A549 (cell line): ENCODE results near the gene FOLR3. TPM values are rescaled to one million over a fixed set of nuclear protein-coding genes. Genes with fewer than 3 reads are reported as not detected.

Experiments
- ATAC-seq, 2 experiments: fragments of 200-7000 bp in 1 of 2; fragments of >200 bp in 1 of 2; cut with Nextera tagmentation in 1 of 2; cut with Tn5 transposase in 1 of 2; 3 replicates each; pipeline versions ENCODE4 v1.8.0 to v1.9.1; 2018 to 2020; ENCODE audit warnings: mild to moderate bottlenecking in 1 of 2, moderate library complexity in 1 of 2
- CTCF ChIA-PET: fragments of 300-600 bp; sonication (Branson Sonifier 250); formaldehyde crosslinking; extraction: SDS; loops from one replicate; lab custom pipeline; 2021; ENCODE audit warnings: antibody characterized with exemption, inconsistent platforms; lab: Yijun Ruan, JAX
- POLR2A ChIA-PET: fragments of 350-600 bp; formaldehyde crosslinking; extraction: SDS; loops from one replicate; lab custom pipeline; 2021; ENCODE audit warnings: antibody characterized with exemption, inconsistent platforms; lab: Yijun Ruan, JAX
- DNase-seq, 2 experiments: peaks; one replicate each; pipeline versions ENCODE4 v3.0.0 to v3.0.0-alpha.2; 2011 to 2016; ENCODE audit warnings: low read depth in 1 of 2, low spot score in 1 of 2
- FAIRE-seq: peaks from 2 replicates; lab custom pipeline; 2011; peaks lifted over from hg19 to GRCh38; lab: Jason Lieb, UNC
- H3K27ac ChIP-seq, 2 experiments: fragments of >200 bp; sonication (Bioruptor Twin); formaldehyde crosslinking; 3 replicates each; pipeline ENCODE4 v1.5.1; 2016 to 2017
- H3K4me1 ChIP-seq: fragments of >200 bp; sonication (Bioruptor Twin); formaldehyde crosslinking; 3 replicates; pipeline ENCODE4 v1.6.1; 2016
- H3K4me2 ChIP-seq: fragments of >200 bp; sonication (Bioruptor Twin); formaldehyde crosslinking; 3 replicates; pipeline ENCODE4 v1.6.1; 2016
- H3K4me3 ChIP-seq: fragments of >200 bp; sonication (Bioruptor Twin); formaldehyde crosslinking; 3 replicates; pipeline ENCODE4 v1.5.1; 2016
- H3K9me3 ChIP-seq: fragments of >200 bp; sonication (Bioruptor Twin); formaldehyde crosslinking; 3 replicates; pipeline ENCODE4 v1.6.1; 2016
- CBX2 ChIP-seq: fragments of 200-600 bp; sonication (generic); IDR thresholded peaks from 2 replicates; pipeline ENCODE4 v1.6.1; 2016; ENCODE audit warnings: low read depth, mild to moderate bottlenecking, borderline replicate concordance
- CEBPB ChIP-seq, 2 experiments: fragments of >200 bp in 1 of 2; sonication (Bioruptor Twin) in 1 of 2; formaldehyde crosslinking in 1 of 2; IDR thresholded peaks; 2 replicates each; pipeline ENCODE4 v1.6.1; 2012 to 2016
- CHD2 ChIP-seq: fragments of 150-350 bp; IDR thresholded peaks from 2 replicates; pipeline ENCODE4 v1.6.1; 2014; ENCODE audit warnings: low read length; ENCODE audit not compliant: partially characterized antibody
- ESRRA ChIP-seq: fragments of 150-350 bp; IDR thresholded peaks from 2 replicates; pipeline ENCODE4 v1.6.1; 2014; ENCODE audit warnings: mild to moderate bottlenecking, low read length, borderline replicate concordance
- FOSL2 ChIP-seq, 2 experiments: fragments of 450-650 bp in 1 of 2; fragments of >200 bp in 1 of 2; sonication (Bioruptor Twin) in 1 of 2; formaldehyde crosslinking; IDR thresholded peaks; 2 replicates each; pipeline versions ENCODE4 v1.5.0 to v1.6.1; 2016 to 2020; ENCODE audit warnings: mild to moderate bottlenecking in 1 of 2, moderate library complexity in 1 of 2
- FOXS1 ChIP-seq: fragments of 250-450 bp; sonication (Bioruptor Pico); IDR thresholded peaks from 2 replicates; pipeline ENCODE4 v1.5.0; 2020; ENCODE audit warnings: mild to moderate bottlenecking, moderate library complexity
- HOXA7 ChIP-seq: fragments of 250-450 bp; sonication (Bioruptor Pico); IDR thresholded peaks from 2 replicates; pipeline ENCODE4 v1.5.0; 2020; ENCODE audit warnings: mild to moderate bottlenecking, moderate library complexity
- HOXB5 ChIP-seq: fragments of 250-450 bp; sonication (Bioruptor Pico); IDR thresholded peaks from 2 replicates; pipeline ENCODE4 v1.5.0; 2020; ENCODE audit warnings: mild to moderate bottlenecking, moderate library complexity
- JUNB ChIP-seq: fragments of >200 bp; sonication (Bioruptor Twin); formaldehyde crosslinking; IDR thresholded peaks from 2 replicates; pipeline ENCODE4 v1.6.1; 2016
- KDM5A ChIP-seq: fragments of 200-600 bp; sonication (generic); IDR thresholded peaks from 2 replicates; pipeline ENCODE4 v1.6.1; 2016; ENCODE audit warnings: antibody characterized with exemption, mild to moderate bottlenecking
- NR3C1 ChIP-seq: fragments of >200 bp; sonication (Bioruptor Twin); formaldehyde crosslinking; IDR thresholded peaks from 3 replicates; pipeline ENCODE4 v1.6.1; 2017
- POLR2A ChIP-seq: IDR thresholded peaks from 2 replicates; pipeline ENCODE4 v1.6.1; 2012; ENCODE audit warnings: mild to moderate bottlenecking, low read length
- POLR2AphosphoS2 ChIP-seq: conservative IDR thresholded peaks from 2 replicates; pipeline ENCODE4 v1.6.1; 2012; ENCODE audit warnings: low read length, improper control_type of control experiment, inconsistent platforms
- RARB ChIP-seq: fragments of 250-450 bp; sonication (Bioruptor Pico); IDR thresholded peaks from 2 replicates; pipeline ENCODE4 v1.8.0; 2021; ENCODE audit warnings: mild to moderate bottlenecking, moderate library complexity
- RCOR1 ChIP-seq: fragments of 150-350 bp; IDR thresholded peaks from 2 replicates; pipeline ENCODE4 v1.6.1; 2014; ENCODE audit warnings: antibody characterized with exemption, low read length, low read depth
- RFX5 ChIP-seq: fragments of 450-650 bp; IDR thresholded peaks from 2 replicates; pipeline ENCODE4 v1.7.1; 2014; ENCODE audit warnings: antibody characterized with exemption, mild to moderate bottlenecking, moderate library complexity
- SMC3 ChIP-seq: fragments of >200 bp; sonication (Bioruptor Twin); formaldehyde crosslinking; IDR thresholded peaks from 3 replicates; pipeline ENCODE4 v1.6.1; 2018; ENCODE audit warnings: inconsistent platforms
- TP53 ChIP-seq: fragments of 250-450 bp; sonication (Bioruptor Pico); IDR thresholded peaks from 2 replicates; pipeline ENCODE4 v1.5.0; 2021; ENCODE audit warnings: mild to moderate bottlenecking, moderate library complexity
- ZC3H11A ChIP-seq: fragments of 450-650 bp; IDR thresholded peaks from 2 replicates; pipeline ENCODE4 v1.6.1; 2014; ENCODE audit warnings: antibody characterized with exemption, mild to moderate bottlenecking
- ZFP36 ChIP-seq: fragments of 450-650 bp; IDR thresholded peaks from 2 replicates; pipeline ENCODE4 v1.6.1; 2014; ENCODE audit warnings: borderline replicate concordance; ENCODE audit not compliant: partially characterized antibody
- WGBS: methylation state at CpG from one replicate; pipeline ENCODE4 v1.1.6; 2017; ENCODE audit errors: missing lambda C conversion rate; 5-methylcytosine and 5-hydroxymethylcytosine counted together
- polyA plus RNA-seq, 4 experiments: library from polyadenylated mRNA; depleted of rRNA in 3 of 4; stranded (reverse); fragments of >200 nt; fragmentation: RNase III in 1 of 4; extraction: RNeasy Plus Mini Kit Qiagen cat#74134 plus additional on column Dnase treatment in 1 of 4; gene quantifications; 2 replicates in 3 of 4; 3 replicates in 1 of 4; pipeline ENCODE4 v1.2.3, GENCODE V29; 2011 to 2017
- TF ChIP-seq, protein P1 (sequence below): fragments of 200-600 bp; sonication (generic); IDR thresholded peaks from 2 replicates; pipeline ENCODE4 v1.6.1; 2016; ENCODE audit warnings: antibody characterized with exemption, mild to moderate bottlenecking, moderate library complexity
- TF ChIP-seq, protein P2 (sequence below): fragments of 450-650 bp; IDR thresholded peaks from 2 replicates; pipeline ENCODE4 v1.6.1; 2014; ENCODE audit warnings: antibody characterized with exemption
- TF ChIP-seq, protein P3 (sequence below): IDR thresholded peaks from 2 replicates; pipeline ENCODE4 v1.6.1; 2012
- TF ChIP-seq, protein P4 (sequence below): IDR thresholded peaks from 2 replicates; pipeline ENCODE4 v1.6.1; 2012; ENCODE audit warnings: low read depth, borderline replicate concordance

The FOLR3 gene
- polyA plus RNA-seq, 2 of the 4 experiments (the other 2 are of a cell fraction), result not detected

DNA sequence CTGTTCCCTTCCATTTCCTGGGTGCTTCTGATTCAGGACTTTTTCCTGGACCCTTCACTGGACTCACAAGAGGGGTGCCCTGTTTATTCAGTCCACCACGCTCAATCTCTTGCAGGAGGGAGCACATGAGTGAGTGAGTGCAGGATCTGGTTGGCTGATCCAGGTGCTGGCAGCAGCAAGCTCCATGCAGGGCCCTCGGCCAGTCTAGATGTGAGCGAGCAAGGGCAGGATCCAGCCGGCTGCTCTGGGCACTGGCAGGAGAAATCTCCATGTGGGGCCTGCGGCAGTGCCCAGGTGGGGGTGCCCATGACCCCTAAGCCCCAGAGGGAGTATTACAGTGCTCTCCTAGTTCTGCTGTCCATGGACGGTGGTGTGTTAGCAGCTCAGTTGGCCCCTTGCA lies 11.5 kb upstream of the FOLR3 start:
- no peak for ATAC-seq
- no peak for DNase-seq
- H3K4me2 ChIP-seq, result no peak overlapping the region
- POLR2A ChIA-PET, result no interaction called here
- no peak for FAIRE-seq
- 64% methylated on average over 5 of the region's 6 CpGs for WGBS
- no peak overlapping the region for H3K27ac ChIP-seq
- H3K4me1 ChIP-seq, result no peaks in the 10 kb centered on the region
- H3K9me3 ChIP-seq, result no peaks in the 10 kb centered on the region
- H3K4me3 ChIP-seq, result no peak overlapping the region
- CTCF ChIA-PET, result interaction anchor here (1.8 to 2.1 kb wide), 2 partner anchors 11 to 20 kb away, joined by 4 to 12 read pairs; partner anchors contain the start of gene ANAPC15
- TF ChIP-seq CHD2 (no peak), NR3C1 (no peak), TP53 (CRISPR knock-in tag) (no peak), SMC3 (no peak), HOXB5 (CRISPR knock-in tag) (no peak), ZC3H11A (no peak), ZFP36 (no peak), RARB (CRISPR knock-in tag) (no peak), POLR2A (no peak), KDM5A (no peak), FOSL2 (IDR thresholded peaks at IDR 0.05) (no peak), FOSL2 (CRISPR knock-in tag; IDR thresholded peaks at IDR 0.05) (no peak), CBX2 (no peak)
- TF ChIP-seq, protein P1, sequence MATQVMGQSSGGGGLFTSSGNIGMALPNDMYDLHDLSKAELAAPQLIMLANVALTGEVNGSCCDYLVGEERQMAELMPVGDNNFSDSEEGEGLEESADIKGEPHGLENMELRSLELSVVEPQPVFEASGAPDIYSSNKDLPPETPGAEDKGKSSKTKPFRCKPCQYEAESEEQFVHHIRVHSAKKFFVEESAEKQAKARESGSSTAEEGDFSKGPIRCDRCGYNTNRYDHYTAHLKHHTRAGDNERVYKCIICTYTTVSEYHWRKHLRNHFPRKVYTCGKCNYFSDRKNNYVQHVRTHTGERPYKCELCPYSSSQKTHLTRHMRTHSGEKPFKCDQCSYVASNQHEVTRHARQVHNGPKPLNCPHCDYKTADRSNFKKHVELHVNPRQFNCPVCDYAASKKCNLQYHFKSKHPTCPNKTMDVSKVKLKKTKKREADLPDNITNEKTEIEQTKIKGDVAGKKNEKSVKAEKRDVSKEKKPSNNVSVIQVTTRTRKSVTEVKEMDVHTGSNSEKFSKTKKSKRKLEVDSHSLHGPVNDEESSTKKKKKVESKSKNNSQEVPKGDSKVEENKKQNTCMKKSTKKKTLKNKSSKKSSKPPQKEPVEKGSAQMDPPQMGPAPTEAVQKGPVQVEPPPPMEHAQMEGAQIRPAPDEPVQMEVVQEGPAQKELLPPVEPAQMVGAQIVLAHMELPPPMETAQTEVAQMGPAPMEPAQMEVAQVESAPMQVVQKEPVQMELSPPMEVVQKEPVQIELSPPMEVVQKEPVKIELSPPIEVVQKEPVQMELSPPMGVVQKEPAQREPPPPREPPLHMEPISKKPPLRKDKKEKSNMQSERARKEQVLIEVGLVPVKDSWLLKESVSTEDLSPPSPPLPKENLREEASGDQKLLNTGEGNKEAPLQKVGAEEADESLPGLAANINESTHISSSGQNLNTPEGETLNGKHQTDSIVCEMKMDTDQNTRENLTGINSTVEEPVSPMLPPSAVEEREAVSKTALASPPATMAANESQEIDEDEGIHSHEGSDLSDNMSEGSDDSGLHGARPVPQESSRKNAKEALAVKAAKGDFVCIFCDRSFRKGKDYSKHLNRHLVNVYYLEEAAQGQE, result no peak

DNA sequence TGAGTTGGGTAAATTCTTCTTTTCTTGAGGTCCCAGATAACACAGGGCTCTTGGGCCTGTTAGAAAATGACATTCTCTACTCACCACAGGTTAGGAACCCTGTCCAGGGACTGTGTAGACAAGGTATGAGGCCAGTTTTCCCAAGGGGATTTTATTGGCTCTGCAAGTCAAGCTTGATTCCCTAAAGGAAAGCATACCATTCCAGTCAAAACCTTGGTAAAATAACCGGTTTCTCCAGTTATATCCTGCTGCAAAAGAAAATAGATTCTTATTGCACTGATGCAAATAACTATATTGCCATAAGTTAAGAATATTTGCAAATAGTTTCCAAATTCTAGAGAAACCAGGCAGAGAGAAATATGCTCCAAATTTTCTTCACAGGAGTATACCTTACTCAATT lies 9.6 kb upstream of the FOLR3 start:
- DNase-seq, result no peak
- Histone ChIP-seq H3K4me3 (no peak overlapping the region), H3K4me1 (no peaks in the 10 kb centered on the region), H3K27ac (no peak overlapping the region), H3K4me2 (no peak overlapping the region), H3K9me3 (no peaks in the 10 kb centered on the region)
- CTCF ChIA-PET, result interaction anchor here (0.6 to 2.1 kb wide), 8 partner anchors 13 to 345 kb away, joined by 3 to 12 read pairs (median 3); partner anchors contain the start of gene ANAPC15
- TF ChIP-seq, protein P2, sequence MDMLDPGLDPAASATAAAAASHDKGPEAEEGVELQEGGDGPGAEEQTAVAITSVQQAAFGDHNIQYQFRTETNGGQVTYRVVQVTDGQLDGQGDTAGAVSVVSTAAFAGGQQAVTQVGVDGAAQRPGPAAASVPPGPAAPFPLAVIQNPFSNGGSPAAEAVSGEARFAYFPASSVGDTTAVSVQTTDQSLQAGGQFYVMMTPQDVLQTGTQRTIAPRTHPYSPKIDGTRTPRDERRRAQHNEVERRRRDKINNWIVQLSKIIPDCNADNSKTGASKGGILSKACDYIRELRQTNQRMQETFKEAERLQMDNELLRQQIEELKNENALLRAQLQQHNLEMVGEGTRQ, result no peak
- TF ChIP-seq, protein P3, sequence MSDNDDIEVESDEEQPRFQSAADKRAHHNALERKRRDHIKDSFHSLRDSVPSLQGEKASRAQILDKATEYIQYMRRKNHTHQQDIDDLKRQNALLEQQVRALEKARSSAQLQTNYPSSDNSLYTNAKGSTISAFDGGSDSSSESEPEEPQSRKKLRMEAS, result no peak
- TF ChIP-seq CHD2, result no peak
- no peak for TF ChIP-seq POLR2AphosphoS2
- TF ChIP-seq JUNB, result no peak
- no peak for TF ChIP-seq CEBPB (IDR thresholded peaks at IDR 0.05)
- TF ChIP-seq RCOR1, result no peak
- no peak for TF ChIP-seq FOSL2 (IDR thresholded peaks at IDR 0.05)
- TF ChIP-seq FOSL2 (CRISPR knock-in tag; IDR thresholded peaks at IDR 0.05), result no peak
- no peak for TF ChIP-seq RFX5
- no peak for TF ChIP-seq CBX2
- TF ChIP-seq FOXS1 (CRISPR knock-in tag), result no peak
- TF ChIP-seq, protein P4, sequence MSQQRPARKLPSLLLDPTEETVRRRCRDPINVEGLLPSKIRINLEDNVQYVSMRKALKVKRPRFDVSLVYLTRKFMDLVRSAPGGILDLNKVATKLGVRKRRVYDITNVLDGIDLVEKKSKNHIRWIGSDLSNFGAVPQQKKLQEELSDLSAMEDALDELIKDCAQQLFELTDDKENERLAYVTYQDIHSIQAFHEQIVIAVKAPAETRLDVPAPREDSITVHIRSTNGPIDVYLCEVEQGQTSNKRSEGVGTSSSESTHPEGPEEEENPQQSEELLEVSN, result no peak
- TF ChIP-seq ESRRA, result no peak
- TF ChIP-seq ZC3H11A, result no peak
- TF ChIP-seq TP53 (CRISPR knock-in tag), result no peak
- no peak for TF ChIP-seq HOXB5 (CRISPR knock-in tag)
- no peak for TF ChIP-seq KDM5A
- TF ChIP-seq HOXA7 (CRISPR knock-in tag), result no peak
- no peak for FAIRE-seq
- POLR2A ChIA-PET, result no interaction called here
- ATAC-seq, result no peak
- 33% methylated on average over 1 of the region's 1 CpG for whole genome bisulfite sequencing
